SK-N-MC (cell line): ENCODE data around the gene H6PD.

Experiments
- EZH2 ChIP-seq: fragments of 200-600 bp; sonication (generic); IDR thresholded peaks from one replicate; pipeline ENCODE4 v1.6.1; 2017; ENCODE audit warnings: antibody characterized with exemption
- FOXP2 ChIP-seq: optimal IDR thresholded peaks from 2 replicates; pipeline ENCODE3; 2011; ENCODE audit warnings: mild to moderate bottlenecking, moderate library complexity; ENCODE audit not compliant: insufficient read depth; ENCODE audit errors: extremely low read length, control extremely low read depth
- POLR2AphosphoS5 ChIP-seq: IDR thresholded peaks from 2 replicates; pipeline ENCODE4 v1.6.1; 2012; ENCODE audit warnings: mild to moderate bottlenecking, low read depth, low read length, borderline replicate concordance

DNA sequence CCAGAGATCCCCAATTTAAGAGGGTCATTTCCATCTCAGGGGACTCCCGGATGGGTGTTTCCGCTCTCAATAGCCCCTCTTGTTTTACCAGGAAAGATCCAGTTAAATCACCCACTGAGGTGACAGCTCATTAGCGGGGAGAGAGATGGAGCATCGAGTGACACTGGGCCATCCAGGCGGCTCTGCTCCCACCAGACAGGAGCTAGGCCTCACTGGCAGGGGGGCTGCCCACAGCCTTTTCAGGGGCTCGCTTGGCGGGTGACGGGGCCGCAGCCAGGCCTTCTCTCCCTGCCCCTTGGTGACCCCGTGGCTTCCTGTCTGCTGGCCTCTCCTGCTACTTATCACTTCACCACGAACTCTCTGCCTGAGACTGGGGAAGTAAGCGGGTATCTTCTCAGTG lies 31.4 kb downstream of the H6PD start:
- TF ChIP-seq EZH2 = no peak
- no peak for TF ChIP-seq POLR2AphosphoS5
- no peak for TF ChIP-seq FOXP2
